Stimulated activated CD4-positive, alpha-beta T cell treated with anti-CD3 and anti-CD28 coated beads, TNF-alpha, amount 100 ng/mL, for 24 hours (primary cell): ENCODE results near the gene UGT1A9.
"Not testable (repeated sequence)": the region's sequence is repeated elsewhere in the genome, so short reads cannot be mapped to it uniquely, and the experiment has no call there.

Experiments used
- DNase-seq, 3 experiments: peaks; one replicate each; pipeline ENCODE4 v3.0.0-alpha.2; 2020; ENCODE audit warnings: low read depth in 3 of 3

The UGT1A9 gene

GRCh38 chr2:233711312-233712008, 39.8 kb downstream of the UGT1A9 start:
- peak; percentile 38 to 68 (median 47) for DNase-seq

GRCh38 chr2:233712611-233713261, 41.0 kb downstream of the UGT1A9 start, which contains the start of gene UGT1A5:
UGT1A5 (plus strand) TSS chr2:233712907; CDS start chr2:233712992, 85 bp downstream.
- no peak for DNase-seq

GRCh38 chr2:233713262-233713615, 41.5 kb downstream of the UGT1A9 start:
- no peak for DNase-seq

GRCh38 chr2:233714121-233714520, 42.4 kb downstream of the UGT1A9 start:
- no peak for DNase-seq

GRCh38 chr2:233718552-233718951, 46.9 kb downstream of the UGT1A9 start, which contains the start of gene UGT1A4:
UGT1A4 (plus strand) TSS chr2:233718736; CDS start chr2:233718821, 85 bp downstream.
- no peak for DNase-seq

- DNase-seq: no peak
Observed at GRCh38 chr2:233728723-233729301, 57.1 kb downstream of the UGT1A9 start, which contains the start of gene UGT1A3. UGT1A3 (plus strand) TSS chr2:233729042; CDS start chr2:233729127, 85 bp downstream.

GRCh38 chr2:233736868-233737653, 65.4 kb downstream of the UGT1A9 start:
- not testable (repeated sequence) for DNase-seq

- DNase-seq: no peak
Observed at GRCh38 chr2:233740870-233741269, 69.2 kb downstream of the UGT1A9 start.

- no peak for DNase-seq
Observed at GRCh38 chr2:233743464-233744259, 72.0 kb downstream of the UGT1A9 start.

- no peak for DNase-seq
Observed at GRCh38 chr2:233745073-233745755, 73.5 kb downstream of the UGT1A9 start.

GRCh38 chr2:233745838-233746237, 74.1 kb downstream of the UGT1A9 start:
- not testable (repeated sequence) for DNase-seq

- DNase-seq: no peak
Observed at GRCh38 chr2:233746475-233747282, 75.0 kb downstream of the UGT1A9 start.

GRCh38 chr2:233747283-233747544, 75.5 kb downstream of the UGT1A9 start:
- DNase-seq: no peak

- not testable (repeated sequence) for DNase-seq
Observed at GRCh38 chr2:233750689-233751088, 79.0 kb downstream of the UGT1A9 start.

GRCh38 chr2:233751212-233752009, 79.7 kb downstream of the UGT1A9 start:
- not testable (repeated sequence) for DNase-seq

- no peak for DNase-seq
Observed at GRCh38 chr2:233754872-233755611, 83.3 kb downstream of the UGT1A9 start.

GRCh38 chr2:233756429-233757081, 84.9 kb downstream of the UGT1A9 start:
- no peak for DNase-seq

- DNase-seq: no peak
Observed at GRCh38 chr2:233758141-233758540, 86.4 kb downstream of the UGT1A9 start.
